MCF 10A (cell line): ENCODE data around the gene SH3D19. TPM values are rescaled to one million over a fixed set of nuclear protein-coding genes. Genes with fewer than 3 reads are reported as not detected.

Experiments
- BruUV-seq: library from RNA; stranded (reverse); fragments of 400-500 nt; replicated peaks from 2 replicates; lab custom pipeline; 2021; lab: Mats Ljungman, UMichigan
- CTCF ChIA-PET: fragments of 300-600 bp; sonication (Branson Sonifier 250); formaldehyde crosslinking; extraction: SDS; loops from one replicate; lab custom pipeline; 2021; ENCODE audit warnings: antibody characterized with exemption, inconsistent platforms; lab: Yijun Ruan, JAX
- POLR2A ChIA-PET: fragments of 300-600, 350-650 bp; sonication (Branson Sonifier 250); formaldehyde crosslinking; extraction: SDS; loops from one replicate; lab custom pipeline; 2020; ENCODE audit warnings: antibody characterized with exemption, inconsistent platforms; lab: Yijun Ruan, JAX
- DNase-seq: peaks from one replicate; pipeline ENCODE4 v3.0.0-alpha.2; 2018; ENCODE audit not compliant: unreplicated experiment
- H3K27ac Mint-ChIP-seq: one replicate; pipeline ENCODE4 v1.8.0; 2022; ENCODE audit warnings: mild to moderate bottlenecking, low read depth, mixed read lengths; ENCODE audit not compliant: unreplicated experiment
- H3K27me3 Mint-ChIP-seq: one replicate; pipeline ENCODE4 v1.8.0; 2022; ENCODE audit warnings: mixed read lengths; ENCODE audit not compliant: insufficient read depth, unreplicated experiment
- H3K36me3 Mint-ChIP-seq: one replicate; pipeline ENCODE4 v1.8.0; 2022; ENCODE audit warnings: mild to moderate bottlenecking, moderate library complexity, mixed read lengths; ENCODE audit not compliant: insufficient read depth, unreplicated experiment
- H3K4me1 Mint-ChIP-seq: one replicate; pipeline ENCODE4 v1.8.0; 2022; ENCODE audit warnings: mixed read lengths; ENCODE audit not compliant: insufficient read depth, unreplicated experiment
- H3K4me3 Mint-ChIP-seq: one replicate; pipeline ENCODE4 v1.8.0; 2022; ENCODE audit warnings: mild to moderate bottlenecking, moderate library complexity, mixed read lengths; ENCODE audit not compliant: unreplicated experiment
- H3K9me3 Mint-ChIP-seq: one replicate; pipeline ENCODE4 v1.8.0; 2022; ENCODE audit warnings: mixed read lengths; ENCODE audit not compliant: unreplicated experiment
- intact Hi-C: fragments of 100-400 bp; cut with micrococcal nuclease; formaldehyde crosslinking; loops from 2 replicates; pipeline ENCODE4 v1.14.1; 2022
- total RNA-seq: library from RNA; stranded (reverse); gene quantifications from 2 replicates; pipeline ENCODE4 v1.2.3, GENCODE V29; 2022
- TF ChIP-seq, protein P1 (sequence below): fragments of 200-600 bp; IDR thresholded peaks from one replicate; pipeline ENCODE4 v1.8.0; 2022; ENCODE audit warnings: antibody characterized with exemption, mild to moderate bottlenecking; ENCODE audit not compliant: unreplicated experiment

Gene SH3D19
- total RNA-seq, 1 experiment from 2014 or later = 51.3 TPM

GRCh38 chr4:151340751-151341385 lies 15.5 kb upstream of the SH3D19 start:
- Mint-ChIP-seq H3K9me3 (no peaks in the 10 kb centered on the region), H3K27ac (no peak overlapping the region), H3K4me3 (no peak overlapping the region), H3K4me1 (no peaks in the 10 kb centered on the region), H3K36me3 (no peaks in the 10 kb centered on the region), H3K27me3 (no peaks in the 10 kb centered on the region)
- ChIA-PET CTCF (interaction anchor here (0.7 to 1.2 kb wide), 2 partner anchors 16 to 1422 kb away, joined by 4 to 5 read pairs; partner anchors contain the start of gene SH3D19), POLR2A (interaction anchor here (1.2 kb wide), 1 partner anchor 16 kb away, joined by 9 read pairs; the partner anchor contains the start of gene SH3D19)
- no peak for DNase-seq
- intact Hi-C loops = no loop called here
- TF ChIP-seq, protein P1, sequence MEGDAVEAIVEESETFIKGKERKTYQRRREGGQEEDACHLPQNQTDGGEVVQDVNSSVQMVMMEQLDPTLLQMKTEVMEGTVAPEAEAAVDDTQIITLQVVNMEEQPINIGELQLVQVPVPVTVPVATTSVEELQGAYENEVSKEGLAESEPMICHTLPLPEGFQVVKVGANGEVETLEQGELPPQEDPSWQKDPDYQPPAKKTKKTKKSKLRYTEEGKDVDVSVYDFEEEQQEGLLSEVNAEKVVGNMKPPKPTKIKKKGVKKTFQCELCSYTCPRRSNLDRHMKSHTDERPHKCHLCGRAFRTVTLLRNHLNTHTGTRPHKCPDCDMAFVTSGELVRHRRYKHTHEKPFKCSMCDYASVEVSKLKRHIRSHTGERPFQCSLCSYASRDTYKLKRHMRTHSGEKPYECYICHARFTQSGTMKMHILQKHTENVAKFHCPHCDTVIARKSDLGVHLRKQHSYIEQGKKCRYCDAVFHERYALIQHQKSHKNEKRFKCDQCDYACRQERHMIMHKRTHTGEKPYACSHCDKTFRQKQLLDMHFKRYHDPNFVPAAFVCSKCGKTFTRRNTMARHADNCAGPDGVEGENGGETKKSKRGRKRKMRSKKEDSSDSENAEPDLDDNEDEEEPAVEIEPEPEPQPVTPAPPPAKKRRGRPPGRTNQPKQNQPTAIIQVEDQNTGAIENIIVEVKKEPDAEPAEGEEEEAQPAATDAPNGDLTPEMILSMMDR = no peak
- no TSS peak for BruUV-seq

- POLR2A ChIA-PET = interaction anchor here (1.2 kb wide), 1 partner anchor 14 kb away, joined by 9 read pairs; the partner anchor contains the start of gene SH3D19
- Mint-ChIP-seq H3K27me3 (no peaks in the 10 kb centered on the region), H3K27ac (no peak overlapping the region), H3K36me3 (no peaks in the 10 kb centered on the region), H3K9me3 (no peaks in the 10 kb centered on the region), H3K4me1 (no peaks in the 10 kb centered on the region), H3K4me3 (no peak overlapping the region)
- no peak for DNase-seq
- intact Hi-C loops = no loop called here
- BruUV-seq = no TSS peak
- TF ChIP-seq, protein P1 = no peak
- CTCF ChIA-PET = interaction anchor here (0.5 to 0.6 kb wide), 2 partner anchors 112 to 164 kb away, joined by 3 read pairs; no protein-coding TSS in a partner anchor
Measured at GRCh38 chr4:151339467-151339866, 14.1 kb upstream of the SH3D19 start.

GRCh38 chr4:151331276-151332042 lies 6.1 kb upstream of the SH3D19 start:
- Mint-ChIP-seq H3K27ac (no peak overlapping the region), H3K4me3 (no peak overlapping the region), H3K4me1 (peaks cover 20% of the 10 kb centered on the region), H3K36me3 (no peaks in the 10 kb centered on the region), H3K9me3 (no peaks in the 10 kb centered on the region), H3K27me3 (no peaks in the 10 kb centered on the region)
- TF ChIP-seq, protein P1 = no peak
- intact Hi-C loops = no loop called here
- peak; percentile 23 for DNase-seq
- no TSS peak for BruUV-seq
- POLR2A ChIA-PET = interaction anchor here (1.0 kb wide), 1 partner anchor 8 kb away, joined by 3 read pairs; no protein-coding TSS in a partner anchor
- CTCF ChIA-PET = interaction anchor here (0.6 kb wide), 1 partner anchor 174 kb away, joined by 5 read pairs; no protein-coding TSS in a partner anchor
